Measurements from ENCODE around the gene BPTF.
"Not testable (repeated sequence)": the region's sequence is repeated elsewhere in the genome, so short reads cannot be mapped to it uniquely, and the experiment has no call there.

DNA sequence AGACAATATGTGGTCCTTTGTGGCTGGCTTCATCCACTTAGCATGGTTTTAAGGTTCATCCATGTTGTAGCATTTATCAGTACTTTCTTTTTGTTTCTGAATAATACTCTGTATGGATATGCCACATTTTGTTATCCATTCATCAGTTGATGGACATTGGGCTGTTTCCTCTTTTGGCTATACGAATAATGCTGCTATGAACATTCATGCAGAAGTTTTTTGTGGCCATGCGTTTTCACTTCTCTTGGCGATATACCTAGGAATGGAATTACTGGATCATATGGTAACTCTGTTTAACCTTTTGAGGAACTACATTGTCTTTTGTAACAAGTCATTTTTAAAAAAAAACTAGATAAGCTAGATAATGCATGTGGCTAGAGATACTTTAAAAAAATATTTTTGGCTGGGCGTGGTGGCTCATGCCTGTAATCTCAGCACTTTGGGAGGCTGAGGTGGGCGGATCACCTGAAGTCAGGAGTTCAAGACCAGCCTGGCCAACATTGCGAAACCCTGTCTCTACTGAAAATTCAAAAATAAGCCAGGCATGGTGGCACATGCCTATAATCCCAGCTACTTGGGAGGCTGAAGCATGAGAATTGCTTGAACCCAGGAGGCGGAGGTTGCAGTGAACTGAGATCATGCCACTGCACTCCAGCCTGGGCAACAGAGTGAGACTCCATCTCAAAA, 85.0 kb downstream of the BPTF start:
- TF ChIP-seq, protein P1, sequence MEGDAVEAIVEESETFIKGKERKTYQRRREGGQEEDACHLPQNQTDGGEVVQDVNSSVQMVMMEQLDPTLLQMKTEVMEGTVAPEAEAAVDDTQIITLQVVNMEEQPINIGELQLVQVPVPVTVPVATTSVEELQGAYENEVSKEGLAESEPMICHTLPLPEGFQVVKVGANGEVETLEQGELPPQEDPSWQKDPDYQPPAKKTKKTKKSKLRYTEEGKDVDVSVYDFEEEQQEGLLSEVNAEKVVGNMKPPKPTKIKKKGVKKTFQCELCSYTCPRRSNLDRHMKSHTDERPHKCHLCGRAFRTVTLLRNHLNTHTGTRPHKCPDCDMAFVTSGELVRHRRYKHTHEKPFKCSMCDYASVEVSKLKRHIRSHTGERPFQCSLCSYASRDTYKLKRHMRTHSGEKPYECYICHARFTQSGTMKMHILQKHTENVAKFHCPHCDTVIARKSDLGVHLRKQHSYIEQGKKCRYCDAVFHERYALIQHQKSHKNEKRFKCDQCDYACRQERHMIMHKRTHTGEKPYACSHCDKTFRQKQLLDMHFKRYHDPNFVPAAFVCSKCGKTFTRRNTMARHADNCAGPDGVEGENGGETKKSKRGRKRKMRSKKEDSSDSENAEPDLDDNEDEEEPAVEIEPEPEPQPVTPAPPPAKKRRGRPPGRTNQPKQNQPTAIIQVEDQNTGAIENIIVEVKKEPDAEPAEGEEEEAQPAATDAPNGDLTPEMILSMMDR (conservative IDR thresholded peaks at IDR 0.05 in 1 of 2, IDR thresholded peaks at IDR 0.05 in 1 of 2; ENCODE audit: extremely low read depth in 1 of 2, insufficient read depth in 1 of 2, low read depth in 1 of 2, low read length in 2 of 2) = not testable (repeated sequence)
- TF ChIP-seq EZH2 (IDR thresholded peaks at IDR 0.05; ENCODE audit: borderline replicate concordance, low read length) = not testable (repeated sequence)
